ENCODE measurements around the gene PPP1R37. TPM values are rescaled to one million over a fixed set of nuclear protein-coding genes. Genes with fewer than 3 reads are reported as not detected.
A peak's percentile ranks its signal among the peaks of the same experiment; 100 is the strongest.
"Not testable (repeated sequence)": the region's sequence is repeated elsewhere in the genome, so short reads cannot be mapped to it uniquely, and the experiment has no call there.

The PPP1R37 gene
- total RNA-seq, 1 donor from 2014 or later, result 20.6 TPM

- no peak for DNase-seq
Observed at GRCh38 chr19:45095496-45096413, 2.8 kb downstream of the PPP1R37 start.

- no peak for DNase-seq
Observed at GRCh38 chr19:45096700-45097099, 3.7 kb downstream of the PPP1R37 start.

GRCh38 chr19:45097450-45097775 is 4.4 kb downstream of the PPP1R37 start:
- DNase-seq, result no peak

GRCh38 chr19:45097776-45098520 is 5.0 kb downstream of the PPP1R37 start:
- DNase-seq, result peak; percentile 74

GRCh38 chr19:45098521-45099466 is 5.8 kb downstream of the PPP1R37 start:
- DNase-seq, result peak; percentile 67

- DNase-seq, result no peak
Observed at GRCh38 chr19:45099467-45100191, 6.7 kb downstream of the PPP1R37 start.

- DNase-seq, result no peak
Observed at GRCh38 chr19:45100201-45100600, 7.2 kb downstream of the PPP1R37 start.

- no peak for DNase-seq
Observed at GRCh38 chr19:45100846-45101252, 7.9 kb downstream of the PPP1R37 start.

GRCh38 chr19:45101806-45102205 is 8.8 kb downstream of the PPP1R37 start:
- no peak for DNase-seq

GRCh38 chr19:45102481-45102880 is 9.5 kb downstream of the PPP1R37 start:
- no peak for DNase-seq

GRCh38 chr19:45103156-45103507 is 10.2 kb downstream of the PPP1R37 start:
- DNase-seq, result peak; percentile 37

GRCh38 chr19:45103508-45104319 is 10.7 kb downstream of the PPP1R37 start:
- no peak for DNase-seq

- no peak for DNase-seq
Observed at GRCh38 chr19:45104658-45105349, 11.8 kb downstream of the PPP1R37 start.

GRCh38 chr19:45106363-45106762 is 13.4 kb downstream of the PPP1R37 start:
- not testable (repeated sequence) for DNase-seq

- DNase-seq, result no peak
Observed at GRCh38 chr19:45107621-45108150, 14.7 kb downstream of the PPP1R37 start.

- DNase-seq, result no peak
Observed at GRCh38 chr19:45110851-45111266, 17.9 kb downstream of the PPP1R37 start.

- no peak for DNase-seq
Observed at GRCh38 chr19:45112111-45112827, 19.3 kb downstream of the PPP1R37 start.

- DNase-seq, result no peak
Observed at GRCh38 chr19:45113628-45114027, 20.6 kb downstream of the PPP1R37 start.

GRCh38 chr19:45114116-45114515 is 21.1 kb downstream of the PPP1R37 start:
- no peak for DNase-seq
